ENCODE results near the gene SPEN.
"Not testable (repeated sequence)": the region's sequence is repeated elsewhere in the genome, so short reads cannot be mapped to it uniquely, and the experiment has no call there.

SPEN gene

DNA sequence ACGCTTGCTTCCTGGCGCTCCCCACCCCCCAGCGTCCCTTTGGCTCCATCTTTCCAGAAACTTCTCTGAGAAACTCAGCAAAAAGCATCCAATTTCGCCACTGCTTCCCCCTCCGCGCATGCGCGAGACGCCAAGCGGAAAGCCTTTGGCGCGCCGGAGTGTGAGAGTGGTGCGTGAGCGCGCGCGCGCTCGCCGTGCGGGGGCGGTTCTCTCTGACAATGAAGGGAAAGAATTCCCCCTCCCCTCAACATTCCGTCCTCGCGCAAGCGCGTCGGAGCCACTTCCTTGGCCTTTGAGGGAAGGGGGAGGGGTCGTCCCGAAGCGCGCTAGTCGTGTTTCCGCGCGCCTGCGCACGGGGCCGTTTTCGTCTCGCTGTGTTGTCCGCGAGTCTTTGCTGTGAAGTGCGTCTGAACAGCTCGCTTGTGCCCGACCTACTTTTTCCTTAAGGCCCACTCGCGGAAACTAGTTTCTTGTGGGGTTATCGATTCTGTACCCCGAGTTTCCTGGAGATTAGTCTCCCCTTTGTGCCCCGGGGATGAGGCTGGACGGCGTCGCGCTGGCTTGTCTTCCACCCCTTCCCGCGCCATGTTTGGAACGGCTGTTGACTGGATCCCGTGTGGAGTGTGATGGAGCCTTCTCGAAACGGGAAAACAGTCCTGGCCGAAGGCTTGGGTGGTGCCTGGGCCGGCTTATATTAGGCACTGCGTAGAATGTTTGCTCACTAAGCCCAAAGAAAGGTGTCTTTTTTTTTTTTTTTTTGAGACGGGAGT, 11.6 kb upstream of the SPEN start:
- peaks cover 11% of the 10 kb centered on the region; the same call in 1 of the 2 replicates for H3K4me1 ChIP-seq (ENCODE audit: insufficient read depth, low read length)
- peak overlapping the region; percentile 91 for H3K4me3 ChIP-seq (ENCODE audit: low read length)
- H3K36me3 ChIP-seq (ENCODE audit: insufficient read depth, low read depth, low read length): 0 out of 2 replicates have a peak, but pooled peaks cover 5% of the 10 kb centered on the region
- peak overlapping the region; percentile 94 for H3K27ac ChIP-seq (ENCODE audit: low read length)
- H3K27me3 ChIP-seq (ENCODE audit: insufficient read depth, low read length): no peaks in the 10 kb centered on the region; the same call in 1 of the 2 replicates
- H3K9me3 ChIP-seq (ENCODE audit: insufficient read depth, low read depth, low read length): no peaks in the 10 kb centered on the region
- H3K9ac ChIP-seq (ENCODE audit: low read depth, low read length): peak overlapping the region; percentile 99

GRCh38 chr1:15836511-15836771, 11.1 kb upstream of the SPEN start:
- not testable (repeated sequence) for H3K36me3 ChIP-seq (ENCODE audit: insufficient read depth, low read depth, low read length); H3K27me3 ChIP-seq (ENCODE audit: insufficient read depth, low read length); H3K9me3 ChIP-seq (ENCODE audit: insufficient read depth, low read depth, low read length); H3K27ac ChIP-seq (ENCODE audit: low read length)
- H3K4me1 ChIP-seq (ENCODE audit: insufficient read depth, low read length): peaks cover 11% of the 10 kb centered on the region; the same call in 1 of the 2 replicates
- peak overlapping the region; percentile 99; the same call in 1 of the 2 replicates for H3K9ac ChIP-seq (ENCODE audit: low read depth, low read length)
- peak overlapping the region; percentile 91; the same call in 1 of the 2 replicates for H3K4me3 ChIP-seq (ENCODE audit: low read length)

- no peak overlapping the region for H3K27ac ChIP-seq (ENCODE audit: low read length)
- H3K9ac ChIP-seq (ENCODE audit: low read depth, low read length): no peak overlapping the region; the same call in 1 of the 2 replicates
- no peaks in the 10 kb centered on the region; the same call in 1 of the 2 replicates for H3K27me3 ChIP-seq (ENCODE audit: insufficient read depth, low read length)
- H3K9me3 ChIP-seq (ENCODE audit: insufficient read depth, low read depth, low read length): no peaks in the 10 kb centered on the region
- peak overlapping the region; percentile 40; the same call in 1 of the 2 replicates for H3K4me3 ChIP-seq (ENCODE audit: low read length)
- peaks cover 8% of the 10 kb centered on the region; the same call in 1 of the 2 replicates for H3K4me1 ChIP-seq (ENCODE audit: insufficient read depth, low read length)
- H3K36me3 ChIP-seq (ENCODE audit: insufficient read depth, low read depth, low read length): no peaks in the 10 kb centered on the region
Observed at GRCh38 chr1:15836772-15837669, 10.5 kb upstream of the SPEN start.

GRCh38 chr1:15837931-15838330, 9.6 kb upstream of the SPEN start:
- H3K4me3 ChIP-seq (ENCODE audit: low read length): no peak overlapping the region
- H3K4me1 ChIP-seq (ENCODE audit: insufficient read depth, low read length): peaks cover 7% of the 10 kb centered on the region; the same call in 1 of the 2 replicates
- no peak overlapping the region for H3K9ac ChIP-seq (ENCODE audit: low read depth, low read length)
- H3K27ac ChIP-seq (ENCODE audit: low read length): no peak overlapping the region
- H3K27me3 ChIP-seq (ENCODE audit: insufficient read depth, low read length): no peaks in the 10 kb centered on the region; the same call in 1 of the 2 replicates
- no peaks in the 10 kb centered on the region for H3K36me3 ChIP-seq (ENCODE audit: insufficient read depth, low read depth, low read length)
- H3K9me3 ChIP-seq (ENCODE audit: insufficient read depth, low read depth, low read length): no peaks in the 10 kb centered on the region

DNA sequence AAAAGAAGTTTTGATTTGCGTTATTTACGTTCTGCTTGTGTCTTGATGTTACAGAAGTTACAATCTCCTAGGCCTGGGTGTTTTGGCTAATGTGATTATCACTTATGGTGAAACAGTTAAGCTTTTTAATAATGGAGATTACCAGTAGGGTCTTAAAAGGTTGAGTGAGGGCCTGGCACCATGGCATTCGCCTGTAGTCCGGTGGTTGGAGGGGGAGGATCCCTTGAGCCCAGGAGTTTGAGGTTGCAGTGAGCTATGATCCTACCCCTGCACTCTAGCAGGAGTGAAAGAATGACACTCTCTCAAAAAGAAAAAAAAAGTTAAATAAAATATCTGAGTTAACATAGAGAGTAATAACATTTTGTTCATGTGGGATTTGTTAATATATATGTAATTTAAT, 8.8 kb upstream of the SPEN start:
- Histone ChIP-seq H3K27ac (ENCODE audit: low read length) (no peak overlapping the region), H3K36me3 (ENCODE audit: insufficient read depth, low read depth, low read length) (no peaks in the 10 kb centered on the region), H3K4me3 (ENCODE audit: low read length) (no peak overlapping the region), H3K4me1 (ENCODE audit: insufficient read depth, low read length) (peaks cover 3% of the 10 kb centered on the region; the same call in 1 of the 2 replicates), H3K9ac (ENCODE audit: low read depth, low read length) (no peak overlapping the region), H3K9me3 (ENCODE audit: insufficient read depth, low read depth, low read length) (no peaks in the 10 kb centered on the region), H3K27me3 (ENCODE audit: insufficient read depth, low read length) (no peaks in the 10 kb centered on the region; the same call in 1 of the 2 replicates)

GRCh38 chr1:15843826-15844572, 3.5 kb upstream of the SPEN start:
- no peak overlapping the region for H3K4me3 ChIP-seq (ENCODE audit: low read length)
- H3K9ac ChIP-seq (ENCODE audit: low read depth, low read length): no peak overlapping the region
- H3K27ac ChIP-seq (ENCODE audit: low read length): no peak overlapping the region

GRCh38 chr1:15846056-15846455, 1.5 kb upstream of the SPEN start:
- not testable (repeated sequence) for H3K4me3 ChIP-seq (ENCODE audit: low read length); H3K9me3 ChIP-seq (ENCODE audit: insufficient read depth, low read depth, low read length); H3K27me3 ChIP-seq (ENCODE audit: insufficient read depth, low read length); H3K36me3 ChIP-seq (ENCODE audit: insufficient read depth, low read depth, low read length); H3K9ac ChIP-seq (ENCODE audit: low read depth, low read length); H3K27ac ChIP-seq (ENCODE audit: low read length)
- H3K4me1 ChIP-seq (ENCODE audit: insufficient read depth, low read length): peaks cover 10% of the 10 kb centered on the region

More at GRCh38 chr1:15843826-15844572, 3.5 kb upstream of the SPEN start:
- Histone ChIP-seq H3K4me1 (ENCODE audit: insufficient read depth, low read length) (0 out of 2 replicates have a peak, but pooled peaks cover 2% of the 10 kb centered on the region), H3K27me3 (ENCODE audit: insufficient read depth, low read length) (no peaks in the 10 kb centered on the region; the same call in 1 of the 2 replicates), H3K9me3 (ENCODE audit: insufficient read depth, low read depth, low read length) (no peaks in the 10 kb centered on the region), H3K36me3 (ENCODE audit: insufficient read depth, low read depth, low read length) (no peaks in the 10 kb centered on the region)

DNA sequence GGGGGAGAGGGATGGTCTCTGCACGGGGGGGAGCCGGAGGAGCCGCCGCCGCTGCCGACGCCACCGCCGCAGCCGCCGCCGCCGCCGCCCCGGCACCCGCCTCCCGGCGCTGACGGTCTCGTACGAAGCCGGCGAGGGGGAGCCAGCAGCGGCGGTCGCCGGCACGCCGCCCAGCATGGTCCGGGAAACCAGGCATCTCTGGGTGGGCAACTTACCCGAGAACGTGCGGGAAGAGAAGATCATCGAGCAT, 311 bp downstream of the SPEN start:
- Histone ChIP-seq H3K9ac (ENCODE audit: low read depth, low read length) (peak overlapping the region; percentile 97; the same call in 1 of the 2 replicates), H3K27ac (ENCODE audit: low read length) (no peak overlapping the region), H3K4me1 (ENCODE audit: insufficient read depth, low read length) (peaks cover 16% of the 10 kb centered on the region)

DNA sequence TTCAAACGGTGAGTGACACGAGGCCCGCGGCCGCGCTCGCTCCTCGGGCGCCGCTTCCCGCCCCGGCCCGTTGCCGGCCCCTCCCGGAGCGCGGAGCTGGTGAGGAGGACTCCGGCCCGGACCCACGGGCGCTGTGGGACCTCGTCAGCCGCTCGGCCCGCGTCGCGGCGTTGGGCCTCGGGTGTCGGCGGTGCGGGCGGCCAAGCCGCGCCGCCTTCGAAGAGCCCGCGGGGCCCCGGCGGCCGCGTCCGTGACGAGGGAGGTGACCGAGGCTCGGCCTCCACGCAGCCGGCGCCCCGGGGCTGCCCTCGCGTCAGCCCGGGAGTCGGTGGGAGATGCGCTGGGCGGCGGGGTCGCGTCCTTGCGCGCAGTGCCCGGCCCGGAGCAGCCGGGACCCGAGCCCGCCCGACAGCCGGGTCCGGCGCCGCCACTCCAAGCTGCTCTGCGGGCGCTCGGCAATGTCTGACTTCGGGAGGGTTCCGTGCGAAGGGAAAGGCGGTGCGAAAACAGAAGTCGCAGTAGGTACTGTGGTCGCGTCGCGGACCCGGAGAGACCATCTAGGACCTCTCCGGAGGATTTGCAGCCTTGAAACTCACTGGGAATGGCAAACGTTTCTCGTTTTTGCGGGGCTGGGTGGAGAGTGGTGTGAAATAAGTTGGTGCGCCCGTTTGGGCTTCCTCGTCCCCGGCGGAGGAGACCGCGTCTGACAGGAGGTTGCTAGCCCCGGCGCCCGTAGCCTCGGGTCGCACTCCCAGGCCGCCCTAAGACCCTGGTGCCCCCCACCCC, 829 bp downstream of the SPEN start:
- Histone ChIP-seq H3K27ac (ENCODE audit: low read length) (no peak overlapping the region), H3K9ac (ENCODE audit: low read depth, low read length) (peak overlapping the region; percentile 97), H3K36me3 (ENCODE audit: insufficient read depth, low read depth, low read length) (no peaks in the 10 kb centered on the region), H3K4me1 (ENCODE audit: insufficient read depth, low read length) (peaks cover 16% of the 10 kb centered on the region), H3K9me3 (ENCODE audit: insufficient read depth, low read depth, low read length) (no peaks in the 10 kb centered on the region), H3K4me3 (ENCODE audit: low read length) (peak overlapping the region; percentile 91), H3K27me3 (ENCODE audit: insufficient read depth, low read length) (no peaks in the 10 kb centered on the region; the same call in 1 of the 2 replicates)

More for the DNA sequence above, 311 bp downstream of the SPEN start:
- Histone ChIP-seq H3K36me3 (ENCODE audit: insufficient read depth, low read depth, low read length) (no peaks in the 10 kb centered on the region), H3K9me3 (ENCODE audit: insufficient read depth, low read depth, low read length) (no peaks in the 10 kb centered on the region), H3K27me3 (ENCODE audit: insufficient read depth, low read length) (no peaks in the 10 kb centered on the region; the same call in 1 of the 2 replicates), H3K4me3 (ENCODE audit: low read length) (peak overlapping the region; percentile 91)

DNA sequence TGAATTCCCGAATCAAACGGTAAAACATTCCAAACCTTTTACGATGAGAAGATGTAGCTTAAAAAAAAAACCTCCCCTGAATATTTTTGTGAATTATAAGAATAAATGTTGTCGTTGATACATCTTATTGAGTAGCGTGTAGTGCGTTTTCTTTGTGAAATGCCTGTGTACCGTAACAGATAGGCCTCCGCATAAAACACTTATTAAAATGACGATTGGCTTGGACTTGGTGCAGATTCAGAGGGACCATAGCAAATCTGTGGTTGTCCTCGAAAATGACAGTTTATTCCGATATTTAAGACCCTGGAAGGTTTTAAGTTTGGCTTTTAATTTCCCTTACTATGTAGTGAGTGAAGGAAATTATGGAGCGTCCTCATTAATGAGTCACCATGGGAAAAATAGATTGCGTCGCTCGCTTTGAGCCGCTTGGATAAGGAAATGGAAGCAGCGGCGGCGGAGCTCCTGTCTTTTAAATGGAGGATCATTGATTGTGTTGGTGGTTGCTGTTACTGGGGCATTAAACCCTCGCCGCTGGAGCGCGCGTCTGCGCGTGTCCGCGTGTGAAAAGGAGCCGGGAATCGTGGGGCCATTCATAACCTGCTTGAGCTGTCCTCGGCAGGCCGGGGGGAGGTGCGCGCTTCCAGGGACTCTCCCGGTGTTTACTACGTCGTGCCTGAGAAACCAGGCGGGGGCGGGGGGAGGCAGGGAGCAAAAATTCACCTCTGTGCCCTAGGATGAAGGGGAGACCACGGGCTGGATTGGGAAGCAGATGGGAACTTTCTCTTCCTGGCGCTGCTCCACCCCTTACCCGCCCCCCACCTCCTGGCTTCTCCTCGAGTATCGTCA, 1.6 kb downstream of the SPEN start:
- Histone ChIP-seq H3K4me3 (ENCODE audit: low read length) (peak overlapping the region; percentile 91), H3K36me3 (ENCODE audit: insufficient read depth, low read depth, low read length) (no peaks in the 10 kb centered on the region), H3K27ac (ENCODE audit: low read length) (peak overlapping the region; percentile 86), H3K9me3 (ENCODE audit: insufficient read depth, low read depth, low read length) (no peaks in the 10 kb centered on the region), H3K4me1 (ENCODE audit: insufficient read depth, low read length) (peaks cover 13% of the 10 kb centered on the region), H3K9ac (ENCODE audit: low read depth, low read length) (peak overlapping the region; percentile 97), H3K27me3 (ENCODE audit: insufficient read depth, low read length) (no peaks in the 10 kb centered on the region; the same call in 1 of the 2 replicates)
